K562 (cell line): Measurements from ENCODE around the gene WDCP. TPM values are rescaled to one million over a fixed set of nuclear protein-coding genes. Genes with fewer than 3 reads are reported as not detected.

Source experiments
- GATAD2A ChIP-seq: fragments of 450-650 bp; IDR thresholded peaks from 2 replicates; pipeline ENCODE4 v1.6.1; 2017
- HNRNPK ChIP-seq: fragments of 200-400 bp; formaldehyde crosslinking; IDR thresholded peaks from one replicate; pipeline ENCODE4 v1.6.1; 2018; ENCODE audit warnings: mild to moderate bottlenecking, low read depth, low read length; ENCODE audit not compliant: poor library complexity, severe bottlenecking
- L3MBTL2 ChIP-seq: fragments of 450-650 bp; IDR thresholded peaks from 2 replicates; pipeline ENCODE4 v1.6.1; 2016; ENCODE audit warnings: mild to moderate bottlenecking, moderate library complexity
- NBN ChIP-seq: fragments of 450-650 bp; IDR thresholded peaks from 2 replicates; pipeline ENCODE4 v1.6.1; 2016; ENCODE audit warnings: low read depth, mild to moderate bottlenecking
- TEAD4 ChIP-seq, 2 experiments: sonication (generic) in 1 of 2; formaldehyde crosslinking in 1 of 2; IDR thresholded peaks; 2 replicates each; pipeline versions ENCODE4 v1.6.1 to v1.8.0; 2012 to 2022; ENCODE audit warnings: borderline replicate concordance in 1 of 2, inconsistent platforms in 1 of 2, low read length in 1 of 2, mild to moderate bottlenecking in 1 of 2, missing genetic modification reagents in 1 of 2
- U2AF2 ChIP-seq: fragments of 200-400 bp; formaldehyde crosslinking; optimal IDR thresholded peaks from 2 replicates; pipeline ENCODE3; 2017; ENCODE audit warnings: low read depth, mild to moderate bottlenecking, low read length
- ZNF174 ChIP-seq: fragments of 250-450 bp; sonication (Bioruptor Pico); IDR thresholded peaks from 2 replicates; pipeline ENCODE4 v1.4.0; 2020; ENCODE audit warnings: mild to moderate bottlenecking
- ZNF184 ChIP-seq: sonication (generic); formaldehyde crosslinking; IDR thresholded peaks from 2 replicates; pipeline ENCODE4 v1.5.0; 2020; ENCODE audit warnings: missing genetic modification reagents
- ZNF696 ChIP-seq: fragments of 250-450 bp; sonication (Bioruptor Pico); conservative IDR thresholded peaks from 2 replicates; pipeline ENCODE4 v1.4.0; 2020; ENCODE audit warnings: mild to moderate bottlenecking, moderate library complexity
- polyA plus RNA-seq, 8 experiments: library from polyadenylated mRNA; depleted of rRNA in 4 of 8; stranded (reverse) in 5 of 8; unstranded in 3 of 8; fragments of >200 nt; fragmentation: Nextera tagmentation in 2 of 8; fragmentation: Illumina TruSeq in 1 of 8; extraction: Ambion mirVana in 2 of 8; extraction: Trizol in 1 of 8; gene quantifications; 2 replicates each; pipeline versions ENCODE4 v1.2.1 to v1.2.3, GENCODE V29; 2011 to 2014; ENCODE audit warnings: inconsistent platforms in 1 of 8, missing spikeins in 1 of 8
- total RNA-seq, 7 experiments: library from RNA; depleted of rRNA in 6 of 7; stranded (reverse); fragments of >200 nt in 6 of 7; fragmentation: Illumina TruSeq in 2 of 7; extraction: Trizol in 2 of 7; gene quantifications; 2 replicates each; pipeline versions ENCODE4 v1.2.1 to v1.2.3, GENCODE V29; 2011 to 2021; ENCODE audit warnings: low replicate concordance in 1 of 7
- TF ChIP-seq, protein P1 (sequence below): fragments of 150-350 bp; IDR thresholded peaks from 2 replicates; pipeline ENCODE4 v1.6.1; 2014; ENCODE audit warnings: low read depth, mild to moderate bottlenecking, low read length, borderline replicate concordance
- TF ChIP-seq, protein P2 (sequence below): fragments of 450-650 bp; formaldehyde crosslinking; IDR thresholded peaks from 2 replicates; pipeline ENCODE4 v1.4.0; 2020; ENCODE audit warnings: mild to moderate bottlenecking, mixed read lengths
- TF ChIP-seq, protein P3 (sequence below): fragments of 200-800 bp; sonication (Bioruptor generic); IDR thresholded peaks from 2 replicates; pipeline ENCODE4 v1.6.1; 2016; ENCODE audit warnings: missing genetic modification characterization, missing compliant biosample characterization

Gene WDCP
- total and polyA plus RNA-seq, 9 of the 15 experiments (the other 6 are each of a cell fraction or from before 2014, with no cell fraction given), result 10.1 to 41.4 (median 21.8) TPM

DNA sequence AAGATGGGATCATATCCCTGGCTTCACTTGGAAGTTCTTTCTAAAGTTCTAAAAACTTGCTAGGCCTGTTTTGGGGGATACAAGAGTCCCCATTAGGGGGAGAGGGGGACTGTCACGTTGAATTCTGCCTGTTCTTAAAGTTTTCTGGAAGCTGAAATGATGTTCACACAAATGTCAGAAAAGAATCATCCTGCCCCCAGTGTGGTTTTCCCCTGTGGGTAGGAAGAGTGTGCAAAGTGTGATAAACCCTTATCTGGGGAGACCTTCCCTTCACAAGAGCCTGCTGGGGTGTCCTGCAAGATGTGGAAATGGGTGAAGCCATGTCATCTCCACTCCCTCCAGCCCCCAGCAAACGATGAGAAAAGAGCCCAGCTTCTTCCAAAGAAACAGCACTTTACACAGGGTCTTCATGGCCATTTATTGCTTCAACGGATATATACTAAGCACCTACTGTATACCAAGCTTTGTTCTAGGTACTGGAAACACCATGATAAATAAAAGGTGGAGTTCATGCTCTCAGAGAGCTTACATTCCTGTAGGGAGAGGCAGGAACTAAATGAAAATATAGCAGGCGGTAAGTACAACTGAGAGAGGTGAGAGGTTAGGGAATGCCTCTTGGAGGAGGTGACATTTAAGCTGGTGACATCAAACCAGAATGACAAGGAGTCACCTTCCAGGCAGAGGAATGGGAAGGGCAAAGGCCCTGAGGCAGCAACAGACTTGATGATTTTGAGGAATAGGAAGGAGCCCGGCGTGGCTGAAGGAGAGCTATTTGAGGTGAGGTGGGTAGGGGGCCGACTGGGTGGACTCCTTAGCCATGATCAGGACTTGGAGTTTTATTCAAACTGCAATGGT, 35.7 kb downstream of the WDCP start (continued):
- TF ChIP-seq, protein P1, sequence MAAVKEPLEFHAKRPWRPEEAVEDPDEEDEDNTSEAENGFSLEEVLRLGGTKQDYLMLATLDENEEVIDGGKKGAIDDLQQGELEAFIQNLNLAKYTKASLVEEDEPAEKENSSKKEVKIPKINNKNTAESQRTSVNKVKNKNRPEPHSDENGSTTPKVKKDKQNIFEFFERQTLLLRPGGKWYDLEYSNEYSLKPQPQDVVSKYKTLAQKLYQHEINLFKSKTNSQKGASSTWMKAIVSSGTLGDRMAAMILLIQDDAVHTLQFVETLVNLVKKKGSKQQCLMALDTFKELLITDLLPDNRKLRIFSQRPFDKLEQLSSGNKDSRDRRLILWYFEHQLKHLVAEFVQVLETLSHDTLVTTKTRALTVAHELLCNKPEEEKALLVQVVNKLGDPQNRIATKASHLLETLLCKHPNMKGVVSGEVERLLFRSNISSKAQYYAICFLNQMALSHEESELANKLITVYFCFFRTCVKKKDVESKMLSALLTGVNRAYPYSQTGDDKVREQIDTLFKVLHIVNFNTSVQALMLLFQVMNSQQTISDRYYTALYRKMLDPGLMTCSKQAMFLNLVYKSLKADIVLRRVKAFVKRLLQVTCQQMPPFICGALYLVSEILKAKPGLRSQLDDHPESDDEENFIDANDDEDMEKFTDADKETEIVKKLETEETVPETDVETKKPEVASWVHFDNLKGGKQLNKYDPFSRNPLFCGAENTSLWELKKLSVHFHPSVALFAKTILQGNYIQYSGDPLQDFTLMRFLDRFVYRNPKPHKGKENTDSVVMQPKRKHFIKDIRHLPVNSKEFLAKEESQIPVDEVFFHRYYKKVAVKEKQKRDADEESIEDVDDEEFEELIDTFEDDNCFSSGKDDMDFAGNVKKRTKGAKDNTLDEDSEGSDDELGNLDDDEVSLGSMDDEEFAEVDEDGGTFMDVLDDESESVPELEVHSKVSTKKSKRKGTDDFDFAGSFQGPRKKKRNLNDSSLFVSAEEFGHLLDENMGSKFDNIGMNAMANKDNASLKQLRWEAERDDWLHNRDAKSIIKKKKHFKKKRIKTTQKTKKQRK, result no peak
- TF ChIP-seq ZNF696 (CRISPR knock-in tag) (no peak), ZNF184 (no peak), L3MBTL2 (peak; percentile 28; the same call in 1 of the 2 replicates), GATAD2A (peak; percentile 82), U2AF2 (no peak), ZNF174 (CRISPR knock-in tag) (no peak), TEAD4 (IDR thresholded peaks at IDR 0.05; ENCODE audit: low read length) (peak; percentile 99), TEAD4 (CRISPR knock-in tag; IDR thresholded peaks at IDR 0.05; ENCODE audit: borderline replicate concordance) (no peak), NBN (peak; percentile 94), HNRNPK (no peak)
- TF ChIP-seq, protein P2, sequence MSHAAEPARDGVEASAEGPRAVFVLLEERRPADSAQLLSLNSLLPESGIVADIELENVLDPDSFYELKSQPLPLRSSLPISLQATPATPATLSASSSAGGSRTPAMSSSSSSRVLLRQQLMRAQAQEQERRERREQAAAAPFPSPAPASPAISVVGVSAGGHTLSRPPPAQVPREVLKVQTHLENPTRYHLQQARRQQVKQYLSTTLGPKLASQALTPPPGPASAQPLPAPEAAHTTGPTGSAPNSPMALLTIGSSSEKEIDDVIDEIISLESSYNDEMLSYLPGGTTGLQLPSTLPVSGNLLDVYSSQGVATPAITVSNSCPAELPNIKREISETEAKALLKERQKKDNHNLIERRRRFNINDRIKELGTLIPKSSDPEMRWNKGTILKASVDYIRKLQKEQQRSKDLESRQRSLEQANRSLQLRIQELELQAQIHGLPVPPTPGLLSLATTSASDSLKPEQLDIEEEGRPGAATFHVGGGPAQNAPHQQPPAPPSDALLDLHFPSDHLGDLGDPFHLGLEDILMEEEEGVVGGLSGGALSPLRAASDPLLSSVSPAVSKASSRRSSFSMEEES, result no peak
- TF ChIP-seq, protein P3, sequence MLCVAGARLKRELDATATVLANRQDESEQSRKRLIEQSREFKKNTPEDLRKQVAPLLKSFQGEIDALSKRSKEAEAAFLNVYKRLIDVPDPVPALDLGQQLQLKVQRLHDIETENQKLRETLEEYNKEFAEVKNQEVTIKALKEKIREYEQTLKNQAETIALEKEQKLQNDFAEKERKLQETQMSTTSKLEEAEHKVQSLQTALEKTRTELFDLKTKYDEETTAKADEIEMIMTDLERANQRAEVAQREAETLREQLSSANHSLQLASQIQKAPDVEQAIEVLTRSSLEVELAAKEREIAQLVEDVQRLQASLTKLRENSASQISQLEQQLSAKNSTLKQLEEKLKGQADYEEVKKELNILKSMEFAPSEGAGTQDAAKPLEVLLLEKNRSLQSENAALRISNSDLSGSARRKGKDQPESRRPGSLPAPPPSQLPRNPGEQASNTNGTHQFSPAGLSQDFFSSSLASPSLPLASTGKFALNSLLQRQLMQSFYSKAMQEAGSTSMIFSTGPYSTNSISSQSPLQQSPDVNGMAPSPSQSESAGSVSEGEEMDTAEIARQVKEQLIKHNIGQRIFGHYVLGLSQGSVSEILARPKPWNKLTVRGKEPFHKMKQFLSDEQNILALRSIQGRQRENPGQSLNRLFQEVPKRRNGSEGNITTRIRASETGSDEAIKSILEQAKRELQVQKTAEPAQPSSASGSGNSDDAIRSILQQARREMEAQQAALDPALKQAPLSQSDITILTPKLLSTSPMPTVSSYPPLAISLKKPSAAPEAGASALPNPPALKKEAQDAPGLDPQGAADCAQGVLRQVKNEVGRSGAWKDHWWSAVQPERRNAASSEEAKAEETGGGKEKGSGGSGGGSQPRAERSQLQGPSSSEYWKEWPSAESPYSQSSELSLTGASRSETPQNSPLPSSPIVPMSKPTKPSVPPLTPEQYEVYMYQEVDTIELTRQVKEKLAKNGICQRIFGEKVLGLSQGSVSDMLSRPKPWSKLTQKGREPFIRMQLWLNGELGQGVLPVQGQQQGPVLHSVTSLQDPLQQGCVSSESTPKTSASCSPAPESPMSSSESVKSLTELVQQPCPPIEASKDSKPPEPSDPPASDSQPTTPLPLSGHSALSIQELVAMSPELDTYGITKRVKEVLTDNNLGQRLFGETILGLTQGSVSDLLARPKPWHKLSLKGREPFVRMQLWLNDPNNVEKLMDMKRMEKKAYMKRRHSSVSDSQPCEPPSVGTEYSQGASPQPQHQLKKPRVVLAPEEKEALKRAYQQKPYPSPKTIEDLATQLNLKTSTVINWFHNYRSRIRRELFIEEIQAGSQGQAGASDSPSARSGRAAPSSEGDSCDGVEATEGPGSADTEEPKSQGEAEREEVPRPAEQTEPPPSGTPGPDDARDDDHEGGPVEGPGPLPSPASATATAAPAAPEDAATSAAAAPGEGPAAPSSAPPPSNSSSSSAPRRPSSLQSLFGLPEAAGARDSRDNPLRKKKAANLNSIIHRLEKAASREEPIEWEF, result peak; percentile 24; the same call in 1 of the 2 replicates
